ENCODE measurements around the gene DIAPH2. TPM values are rescaled to one million over a fixed set of nuclear protein-coding genes. Genes with fewer than 3 reads are reported as not detected.

The DIAPH2 gene
- total RNA-seq, 1 experiment from 2014 or later, result 0.89 TPM

- Histone ChIP-seq H3K4me1 (ENCODE audit: low read length) (peaks cover 12% of the 10 kb centered on the region), H3K27ac (ENCODE audit: low read length) (no peak overlapping the region), H3K79me2 (ENCODE audit: low read length) (no peaks in the 10 kb centered on the region), H3K36me3 (ENCODE audit: insufficient read depth, low read length) (no peaks in the 10 kb centered on the region), H2AFZ (ENCODE audit: low read length) (no peak overlapping the region), H3K9me3 (ENCODE audit: low read length) (no peaks in the 10 kb centered on the region), H3K9ac (ENCODE audit: low read length) (no peak overlapping the region), H4K20me1 (ENCODE audit: insufficient read depth, low read depth, low read length) (no peaks in the 10 kb centered on the region), H3K4me3 (ENCODE audit: low read length) (no peak overlapping the region), H3K27me3 (ENCODE audit: low read length) (no peaks in the 10 kb centered on the region), H3K4me2 (ENCODE audit: low read depth, low read length, poor library complexity, severe bottlenecking) (no peak overlapping the region), H3K9me2 (replicated peaks; ENCODE audit: insufficient read depth, low read length) (no peaks in the 10 kb centered on the region)
- no peak for DNase-seq
Observed at GRCh38 chrX:97429101-97429500, 744.5 kb downstream of the DIAPH2 start.

- Histone ChIP-seq H4K20me1 (ENCODE audit: insufficient read depth, low read depth, low read length) (no peaks in the 10 kb centered on the region), H3K4me3 (ENCODE audit: low read length) (no peak overlapping the region), H2AFZ (ENCODE audit: low read length) (no peak overlapping the region), H3K27ac (ENCODE audit: low read length) (no peak overlapping the region), H3K9me2 (replicated peaks; ENCODE audit: insufficient read depth, low read length) (no peaks in the 10 kb centered on the region), H3K4me2 (ENCODE audit: low read depth, low read length, poor library complexity, severe bottlenecking) (no peak overlapping the region), H3K36me3 (ENCODE audit: insufficient read depth, low read length) (no peaks in the 10 kb centered on the region), H3K4me1 (ENCODE audit: low read length) (peaks cover 12% of the 10 kb centered on the region), H3K79me2 (ENCODE audit: low read length) (no peaks in the 10 kb centered on the region), H3K9me3 (ENCODE audit: low read length) (no peaks in the 10 kb centered on the region), H3K9ac (ENCODE audit: low read length) (no peak overlapping the region), H3K27me3 (ENCODE audit: low read length) (no peaks in the 10 kb centered on the region)
- DNase-seq, result no peak
Observed at GRCh38 chrX:97431281-97431680, 746.6 kb downstream of the DIAPH2 start.

GRCh38 chrX:97446298-97446882 is 761.7 kb downstream of the DIAPH2 start:
- DNase-seq, result peak; percentile 64

GRCh38 chrX:97447306-97447705 is 762.7 kb downstream of the DIAPH2 start:
- Histone ChIP-seq H3K4me3 (ENCODE audit: low read length) (peak overlapping the region; percentile 16; the same call in 1 of the 2 replicates), H3K9ac (ENCODE audit: low read length) (peak overlapping the region; percentile 19; the same call in 1 of the 2 replicates), H4K20me1 (ENCODE audit: insufficient read depth, low read depth, low read length) (no peaks in the 10 kb centered on the region), H3K9me3 (ENCODE audit: low read length) (no peaks in the 10 kb centered on the region), H3K4me2 (ENCODE audit: low read depth, low read length, poor library complexity, severe bottlenecking) (peak overlapping the region; percentile 57), H3K9me2 (replicated peaks; ENCODE audit: insufficient read depth, low read length) (no peaks in the 10 kb centered on the region), H3K36me3 (ENCODE audit: insufficient read depth, low read length) (no peaks in the 10 kb centered on the region), H3K27me3 (ENCODE audit: low read length) (no peaks in the 10 kb centered on the region), H2AFZ (ENCODE audit: low read length) (no peak overlapping the region), H3K4me1 (ENCODE audit: low read length) (peaks cover 67% of the 10 kb centered on the region), H3K27ac (ENCODE audit: low read length) (peak overlapping the region; percentile 81), H3K79me2 (ENCODE audit: low read length) (no peaks in the 10 kb centered on the region)
- DNase-seq, result no peak

More at GRCh38 chrX:97446298-97446882, 761.7 kb downstream of the DIAPH2 start:
- no peaks in the 10 kb centered on the region for H3K79me2 ChIP-seq (ENCODE audit: low read length)
- no peaks in the 10 kb centered on the region for H3K36me3 ChIP-seq (ENCODE audit: insufficient read depth, low read length)
- H3K4me3 ChIP-seq (ENCODE audit: low read length), result peak overlapping the region; percentile 16
- H2AFZ ChIP-seq (ENCODE audit: low read length), result no peak overlapping the region
- H3K9me3 ChIP-seq (ENCODE audit: low read length), result no peaks in the 10 kb centered on the region
- H3K27me3 ChIP-seq (ENCODE audit: low read length), result no peaks in the 10 kb centered on the region
- H3K4me1 ChIP-seq (ENCODE audit: low read length), result peaks cover 65% of the 10 kb centered on the region
- peak overlapping the region; percentile 81 for H3K27ac ChIP-seq (ENCODE audit: low read length)
- no peaks in the 10 kb centered on the region for H4K20me1 ChIP-seq (ENCODE audit: insufficient read depth, low read depth, low read length)
- H3K9ac ChIP-seq (ENCODE audit: low read length), result no peak overlapping the region; the same call in 1 of the 2 replicates
- H3K9me2 ChIP-seq (replicated peaks; ENCODE audit: insufficient read depth, low read length), result no peaks in the 10 kb centered on the region
- peak overlapping the region; percentile 57 for H3K4me2 ChIP-seq (ENCODE audit: low read depth, low read length, poor library complexity, severe bottlenecking)

- Histone ChIP-seq H3K36me3 (ENCODE audit: insufficient read depth, low read length) (no peaks in the 10 kb centered on the region), H3K27ac (ENCODE audit: low read length) (no peak overlapping the region), H3K9me2 (replicated peaks; ENCODE audit: insufficient read depth, low read length) (no peaks in the 10 kb centered on the region), H3K4me1 (ENCODE audit: low read length) (peaks cover 21% of the 10 kb centered on the region), H3K79me2 (ENCODE audit: low read length) (no peaks in the 10 kb centered on the region), H3K27me3 (ENCODE audit: low read length) (no peaks in the 10 kb centered on the region), H4K20me1 (ENCODE audit: insufficient read depth, low read depth, low read length) (no peaks in the 10 kb centered on the region), H3K4me2 (ENCODE audit: low read depth, low read length, poor library complexity, severe bottlenecking) (no peak overlapping the region), H2AFZ (ENCODE audit: low read length) (no peak overlapping the region), H3K4me3 (ENCODE audit: low read length) (no peak overlapping the region), H3K9ac (ENCODE audit: low read length) (no peak overlapping the region), H3K9me3 (ENCODE audit: low read length) (no peaks in the 10 kb centered on the region)
- no peak for DNase-seq
Observed at GRCh38 chrX:97452283-97452682, 767.6 kb downstream of the DIAPH2 start.

GRCh38 chrX:97461763-97462162 is 777.1 kb downstream of the DIAPH2 start:
- Histone ChIP-seq H3K27ac (ENCODE audit: low read length) (no peak overlapping the region), H3K4me1 (ENCODE audit: low read length) (peaks cover 12% of the 10 kb centered on the region), H3K27me3 (ENCODE audit: low read length) (no peaks in the 10 kb centered on the region), H3K9ac (ENCODE audit: low read length) (no peak overlapping the region), H3K79me2 (ENCODE audit: low read length) (no peaks in the 10 kb centered on the region), H2AFZ (ENCODE audit: low read length) (no peak overlapping the region), H3K36me3 (ENCODE audit: insufficient read depth, low read length) (no peaks in the 10 kb centered on the region), H3K9me2 (replicated peaks; ENCODE audit: insufficient read depth, low read length) (no peaks in the 10 kb centered on the region), H4K20me1 (ENCODE audit: insufficient read depth, low read depth, low read length) (no peaks in the 10 kb centered on the region), H3K4me3 (ENCODE audit: low read length) (no peak overlapping the region), H3K4me2 (ENCODE audit: low read depth, low read length, poor library complexity, severe bottlenecking) (no peak overlapping the region), H3K9me3 (ENCODE audit: low read length) (no peaks in the 10 kb centered on the region)
- no peak for DNase-seq

GRCh38 chrX:97471071-97471470 is 786.4 kb downstream of the DIAPH2 start:
- no peak overlapping the region for H3K9ac ChIP-seq (ENCODE audit: low read length)
- H3K36me3 ChIP-seq (ENCODE audit: insufficient read depth, low read length), result no peaks in the 10 kb centered on the region
- no peak overlapping the region for H3K27ac ChIP-seq (ENCODE audit: low read length)
- no peaks in the 10 kb centered on the region for H3K27me3 ChIP-seq (ENCODE audit: low read length)
- no peaks in the 10 kb centered on the region for H4K20me1 ChIP-seq (ENCODE audit: insufficient read depth, low read depth, low read length)
- no peak overlapping the region for H2AFZ ChIP-seq (ENCODE audit: low read length)
- no peak overlapping the region for H3K4me3 ChIP-seq (ENCODE audit: low read length)
- no peaks in the 10 kb centered on the region for H3K9me3 ChIP-seq (ENCODE audit: low read length)
- H3K79me2 ChIP-seq (ENCODE audit: low read length), result no peaks in the 10 kb centered on the region
- peaks cover 38% of the 10 kb centered on the region for H3K4me1 ChIP-seq (ENCODE audit: low read length)
- DNase-seq, result no peak
- no peaks in the 10 kb centered on the region for H3K9me2 ChIP-seq (replicated peaks; ENCODE audit: insufficient read depth, low read length)
- no peak overlapping the region for H3K4me2 ChIP-seq (ENCODE audit: low read depth, low read length, poor library complexity, severe bottlenecking)

GRCh38 chrX:97474933-97475332 is 790.3 kb downstream of the DIAPH2 start:
- peaks cover 29% of the 10 kb centered on the region for H3K4me1 ChIP-seq (ENCODE audit: low read length)
- H2AFZ ChIP-seq (ENCODE audit: low read length), result no peak overlapping the region
- H4K20me1 ChIP-seq (ENCODE audit: insufficient read depth, low read depth, low read length), result no peaks in the 10 kb centered on the region
- no peaks in the 10 kb centered on the region for H3K9me3 ChIP-seq (ENCODE audit: low read length)
- no peaks in the 10 kb centered on the region for H3K27me3 ChIP-seq (ENCODE audit: low read length)
- H3K36me3 ChIP-seq (ENCODE audit: insufficient read depth, low read length), result no peaks in the 10 kb centered on the region
- DNase-seq, result no peak
- no peak overlapping the region for H3K9ac ChIP-seq (ENCODE audit: low read length)
- H3K27ac ChIP-seq (ENCODE audit: low read length), result no peak overlapping the region
- H3K9me2 ChIP-seq (replicated peaks; ENCODE audit: insufficient read depth, low read length), result no peaks in the 10 kb centered on the region
- H3K4me2 ChIP-seq (ENCODE audit: low read depth, low read length, poor library complexity, severe bottlenecking), result no peak overlapping the region
- H3K79me2 ChIP-seq (ENCODE audit: low read length), result no peaks in the 10 kb centered on the region
- no peak overlapping the region for H3K4me3 ChIP-seq (ENCODE audit: low read length)
